IMR-90 (cell line): Measurements from ENCODE around the gene VAV3. TPM values are rescaled to one million over a fixed set of nuclear protein-coding genes. Genes with fewer than 3 reads are reported as not detected.

Experiments used
- ATAC-seq: fragments of 200-7000 bp; cut with Tn5 transposase; 2 replicates; pipeline ENCODE4 v1.9.1; 2020; ENCODE audit warnings: low read depth, mild to moderate bottlenecking, moderate library complexity
- BruUV-seq: library from RNA; stranded (reverse); fragments of 400-500 nt; replicated peaks from 2 replicates; lab custom pipeline; 2021; lab: Mats Ljungman, UMichigan
- CTCF ChIA-PET: fragments of 300-600 bp; formaldehyde crosslinking; extraction: SDS; loops from one replicate; lab custom pipeline; 2021; ENCODE audit warnings: antibody characterized with exemption; lab: Yijun Ruan, JAX
- POLR2A ChIA-PET: fragments of 300-600 bp; sonication (Branson Sonifier 250); formaldehyde crosslinking; loops from one replicate; lab custom pipeline; 2022; ENCODE audit warnings: antibody characterized with exemption; ENCODE audit not compliant: unreplicated experiment; lab: Charles Lee
- DNase-seq: peaks from one replicate; pipeline ENCODE4 v3.0.0; 2013
- H2AFZ ChIP-seq: replicated peaks from 2 replicates; pipeline ENCODE3; 2013; ENCODE audit warnings: low read length, mild to moderate bottlenecking; ENCODE audit not compliant: poor library complexity
- H2AK5ac ChIP-seq: 2 replicates; pipeline ENCODE4 v1.6.1; 2013; ENCODE audit warnings: low read depth, low read length, inconsistent platforms
- H2AK9ac ChIP-seq: replicated peaks from 2 replicates; pipeline ENCODE3; 2013; ENCODE audit warnings: mild to moderate bottlenecking, low read depth, low read length, moderate library complexity; ENCODE audit not compliant: poor library complexity
- H2BK120ac ChIP-seq: 2 replicates; pipeline ENCODE4 v1.6.1; 2013; ENCODE audit warnings: low read depth, low read length, inconsistent platforms
- H2BK15ac ChIP-seq: 3 replicates; pipeline ENCODE4 v1.6.1; 2013; ENCODE audit warnings: low read depth, low read length, inconsistent platforms
- H2BK20ac ChIP-seq: 2 replicates; pipeline ENCODE4 v1.6.1; 2013; ENCODE audit warnings: low read depth, mild to moderate bottlenecking, inconsistent platforms, low read length, moderate library complexity
- H2BK5ac ChIP-seq: 2 replicates; pipeline ENCODE4 v1.6.1; 2013; ENCODE audit warnings: mild to moderate bottlenecking, low read depth, low read length, inconsistent platforms; ENCODE audit not compliant: poor library complexity, severe bottlenecking
- H3K14ac ChIP-seq: replicated peaks from 2 replicates; pipeline ENCODE4 v1.6.1; 2013; ENCODE audit warnings: low read depth, low read length, inconsistent platforms
- H3K18ac ChIP-seq: 2 replicates; pipeline ENCODE4 v1.6.1; 2013; ENCODE audit warnings: low read depth, low read length, control low read depth
- H3K23ac ChIP-seq: 2 replicates; pipeline ENCODE4 v1.6.1; 2013; ENCODE audit warnings: low read depth, low read length, inconsistent platforms
- H3K27ac ChIP-seq: 2 replicates; pipeline ENCODE4 v1.5.1; 2013; ENCODE audit warnings: mild to moderate bottlenecking, control low read depth, low read length; ENCODE audit not compliant: insufficient read depth
- H3K27me3 ChIP-seq: 2 replicates; pipeline ENCODE4 v1.6.1; 2013; ENCODE audit warnings: low read length; ENCODE audit not compliant: control insufficient read depth, insufficient read depth
- H3K36me3 ChIP-seq: 2 replicates; pipeline ENCODE4 v1.6.1; 2013; ENCODE audit warnings: low read length, mixed read lengths; ENCODE audit not compliant: control insufficient read depth, insufficient read depth
- H3K4ac ChIP-seq: 2 replicates; pipeline ENCODE4 v1.6.1; 2013; ENCODE audit warnings: low read depth, low read length, inconsistent platforms
- H3K4me1 ChIP-seq: 2 replicates; pipeline ENCODE4 v1.6.1; 2013; ENCODE audit warnings: low read length, mixed read lengths; ENCODE audit not compliant: control insufficient read depth, insufficient read depth
- H3K4me2 ChIP-seq: 2 replicates; pipeline ENCODE4 v1.6.1; 2013; ENCODE audit warnings: low read depth, mild to moderate bottlenecking, control low read depth, low read length, moderate library complexity
- H3K4me3 ChIP-seq: 2 replicates; pipeline ENCODE4 v1.5.1; 2013; ENCODE audit warnings: low read depth, mild to moderate bottlenecking, control low read depth, low read length, moderate library complexity; ENCODE audit not compliant: insufficient read depth
- H3K56ac ChIP-seq: 2 replicates; pipeline ENCODE4 v1.6.1; 2013; ENCODE audit warnings: low read length, inconsistent platforms; ENCODE audit not compliant: insufficient read depth; ENCODE audit errors: extremely low read depth
- H3K79me1 ChIP-seq, 2 experiments: 2 replicates each; pipeline ENCODE4 v1.6.1; 2013; ENCODE audit warnings: low read length in 2 of 2, inconsistent platforms in 1 of 2, low read depth in 1 of 2
- H3K9ac ChIP-seq: 2 replicates; pipeline ENCODE4 v1.6.1; 2013; ENCODE audit warnings: low read depth, low read length, control low read depth
- H3K9me1 ChIP-seq: 2 replicates; pipeline ENCODE4 v1.6.1; 2013; ENCODE audit warnings: low read length, inconsistent platforms; ENCODE audit not compliant: insufficient read depth
- H3K9me3 ChIP-seq: 2 replicates; pipeline ENCODE4 v1.6.1; 2013; ENCODE audit warnings: low read length; ENCODE audit not compliant: control insufficient read depth, insufficient read depth
- H4K20me1 ChIP-seq: 2 replicates; pipeline ENCODE4 v1.6.1; 2013; ENCODE audit warnings: low read length, inconsistent platforms; ENCODE audit not compliant: insufficient read depth
- H4K5ac ChIP-seq: 2 replicates; pipeline ENCODE4 v1.6.1; 2013; ENCODE audit warnings: mild to moderate bottlenecking, low read depth, low read length, control low read depth
- H4K8ac ChIP-seq, 2 experiments: 2 replicates each; pipeline ENCODE4 v1.6.1; 2013; ENCODE audit warnings: low read depth in 2 of 2, low read length in 2 of 2, control low read depth in 1 of 2, inconsistent platforms in 1 of 2
- H4K91ac ChIP-seq: 2 replicates; pipeline ENCODE4 v1.6.1; 2013; ENCODE audit warnings: low read depth, low read length, inconsistent platforms; ENCODE audit not compliant: insufficient read depth
- BHLHE40 ChIP-seq: fragments of 150-350 bp; IDR thresholded peaks from 2 replicates; pipeline ENCODE4 v1.6.1; 2016; ENCODE audit warnings: mild to moderate bottlenecking, low read depth, low read length
- ELK1 ChIP-seq: fragments of 150-350 bp; IDR thresholded peaks from 2 replicates; pipeline ENCODE4 v1.6.1; 2016; ENCODE audit warnings: low read depth, mild to moderate bottlenecking, low read length, moderate library complexity, borderline replicate concordance
- RCOR1 ChIP-seq: IDR thresholded peaks from 2 replicates; pipeline ENCODE4 v1.6.1; 2012; ENCODE audit warnings: mild to moderate bottlenecking, low read length, improper control_type of control experiment; ENCODE audit not compliant: insufficient replicate concordance
- dilution Hi-C: fragments of 300-500 bp; cut with HindIII; formaldehyde crosslinking; loops from one replicate; pipeline ENCODE4 v1.14.3; 2018; ENCODE audit warnings: low sequenced_read_pairs; ENCODE audit not compliant: unreplicated experiment
- in situ Hi-C: fragments of 300-500 bp; cut with MboI; formaldehyde crosslinking; loops from 3 replicates; pipeline ENCODE4 v1.14.3; 2019; ENCODE audit warnings: low sequenced_read_pairs, inconsistent platforms, mixed read lengths
- intact Hi-C: fragments of 100-400 bp; cut with micrococcal nuclease; formaldehyde crosslinking; loops from 2 replicates; pipeline ENCODE4 v1.10.0; 2022
- polyA plus RNA-seq, 3 experiments: library from polyadenylated mRNA; depleted of rRNA; stranded (reverse); fragments of >200 nt; gene quantifications; 2 replicates each; pipeline ENCODE4 v1.2.3, GENCODE V29; 2012; ENCODE audit warnings: low replicate concordance in 1 of 3
- total RNA-seq: library from RNA; depleted of rRNA; stranded (reverse); fragments of >200 nt; gene quantifications from 2 replicates; pipeline ENCODE4 v1.2.3, GENCODE V29; 2012

Gene VAV3
- total and polyA plus RNA-seq, 2 of the 4 experiments (the other 2 are of a cell fraction) = 0.12 to 0.18 TPM

- dilution Hi-C loops (no loop called here), intact Hi-C loops (no loop called here), in situ Hi-C loops (no loop called here)
- H3K23ac ChIP-seq = no peak overlapping the region
- DNase-seq = no peak
- H3K56ac ChIP-seq = no peak overlapping the region
- no peak overlapping the region for H2BK5ac ChIP-seq
- H2BK120ac ChIP-seq = no peak overlapping the region
- no peak overlapping the region for H2AFZ ChIP-seq
- POLR2A ChIA-PET = no interaction called here
- H4K91ac ChIP-seq = no peak overlapping the region
- H4K8ac ChIP-seq = no peak overlapping the region
- H4K5ac ChIP-seq = no peak overlapping the region
- H3K27me3 ChIP-seq = no peaks in the 10 kb centered on the region
- no peak overlapping the region for H3K18ac ChIP-seq
- H3K9me1 ChIP-seq = no peaks in the 10 kb centered on the region
- CTCF ChIA-PET = interaction anchor here (1.2 kb wide), 1 partner anchor 20 kb away, joined by 3 read pairs; no protein-coding TSS in a partner anchor
- no peaks in the 10 kb centered on the region for H3K4me1 ChIP-seq
- no peaks in the 10 kb centered on the region for H3K36me3 ChIP-seq
- no peaks in the 10 kb centered on the region for H4K20me1 ChIP-seq
- no TSS peak for BruUV-seq
- H3K4me2 ChIP-seq = no peak overlapping the region
- H2AK5ac ChIP-seq = no peak overlapping the region
- no peak overlapping the region for H2BK20ac ChIP-seq
- H2BK15ac ChIP-seq = no peak overlapping the region
- no peak overlapping the region for H3K4ac ChIP-seq
- H3K27ac ChIP-seq = no peak overlapping the region
- no peak overlapping the region for H3K9ac ChIP-seq
- H3K79me1 ChIP-seq = no peaks in the 10 kb centered on the region
- ATAC-seq = no peak
- H3K4me3 ChIP-seq = no peak overlapping the region
- no peaks in the 10 kb centered on the region for H3K9me3 ChIP-seq
- TF ChIP-seq BHLHE40 = no peak
- TF ChIP-seq RCOR1 = no peak
- no peak for TF ChIP-seq ELK1
- no peak overlapping the region for H2AK9ac ChIP-seq
- H3K14ac ChIP-seq = no peak overlapping the region
Observed at GRCh38 chr1:107883562-107883961, 81.4 kb downstream of the VAV3 start.
